Karpas-422 (cell line): ENCODE data around the gene KCNN3. TPM values are rescaled to one million over a fixed set of nuclear protein-coding genes. Genes with fewer than 3 reads are reported as not detected.

ENCODE experiments used
- DNase-seq: peaks from one replicate; pipeline ENCODE4 v3.0.0-alpha.2; 2015
- H2AFZ ChIP-seq: fragments of 200-600 bp; sonication (generic); 2 replicates; pipeline ENCODE4 v1.6.1; 2014; ENCODE audit warnings: antibody characterized with exemption, low read length, mixed read lengths
- H3K27ac ChIP-seq: fragments of 200-600 bp; sonication (generic); 2 replicates; pipeline ENCODE4 v1.5.1; 2014; ENCODE audit warnings: mild to moderate bottlenecking, low read length, moderate library complexity
- H3K27me3 ChIP-seq: fragments of 200-600 bp; sonication (generic); 2 replicates; pipeline ENCODE4 v1.6.1; 2014; ENCODE audit warnings: low read length, mixed read lengths
- H3K36me3 ChIP-seq: fragments of 200-600 bp; sonication (generic); 2 replicates; pipeline ENCODE4 v1.6.1; 2014; ENCODE audit warnings: low read length, mixed read lengths; ENCODE audit not compliant: insufficient read depth
- H3K4me1 ChIP-seq: fragments of 200-600 bp; sonication (generic); 2 replicates; pipeline ENCODE4 v1.6.1; 2014; ENCODE audit warnings: mild to moderate bottlenecking, low read length, mixed read lengths
- H3K4me2 ChIP-seq: fragments of 200-600 bp; sonication (generic); 2 replicates; pipeline ENCODE4 v1.6.1; 2014; ENCODE audit warnings: low read length, low read depth, mild to moderate bottlenecking; ENCODE audit not compliant: poor library complexity, severe bottlenecking
- H3K4me3 ChIP-seq: fragments of 200-600 bp; sonication (generic); 2 replicates; pipeline ENCODE4 v1.5.1; 2014; ENCODE audit warnings: mild to moderate bottlenecking, antibody characterized with exemption, low read length, mixed read lengths
- H3K79me2 ChIP-seq: fragments of 200-600 bp; sonication (generic); 2 replicates; pipeline ENCODE4 v1.6.1; 2014; ENCODE audit warnings: mild to moderate bottlenecking, low read length, mixed read lengths
- H3K9ac ChIP-seq: fragments of 200-600 bp; sonication (generic); 2 replicates; pipeline ENCODE4 v1.6.0; 2014; ENCODE audit warnings: low read length
- H3K9me2 ChIP-seq: fragments of 200-600 bp; sonication (generic), shearing (Covaris generic); replicated peaks from 2 replicates; pipeline ENCODE4 v1.6.0; 2014; ENCODE audit warnings: mild to moderate bottlenecking, low read length, moderate library complexity; ENCODE audit not compliant: insufficient read depth
- H3K9me3 ChIP-seq: fragments of 300-700, 200-600 bp; sonication (generic); 2 replicates; pipeline ENCODE4 v1.6.1; 2014; ENCODE audit warnings: low read length, mixed read lengths
- H4K20me1 ChIP-seq: fragments of 200-600 bp; sonication (generic); 2 replicates; pipeline ENCODE4 v1.6.1; 2014; ENCODE audit warnings: mild to moderate bottlenecking, antibody characterized with exemption, low read length, low read depth; ENCODE audit not compliant: insufficient read depth
- total RNA-seq: library from RNA; depleted of rRNA; stranded (reverse); fragments of >200 nt; shearing (Covaris generic); gene quantifications from 2 replicates; pipeline ENCODE4 v1.2.3, GENCODE V29; 2014; ENCODE audit warnings: low replicate concordance

Gene KCNN3
- total RNA-seq, 1 experiment from 2014 or later: 68.2 TPM

DNA sequence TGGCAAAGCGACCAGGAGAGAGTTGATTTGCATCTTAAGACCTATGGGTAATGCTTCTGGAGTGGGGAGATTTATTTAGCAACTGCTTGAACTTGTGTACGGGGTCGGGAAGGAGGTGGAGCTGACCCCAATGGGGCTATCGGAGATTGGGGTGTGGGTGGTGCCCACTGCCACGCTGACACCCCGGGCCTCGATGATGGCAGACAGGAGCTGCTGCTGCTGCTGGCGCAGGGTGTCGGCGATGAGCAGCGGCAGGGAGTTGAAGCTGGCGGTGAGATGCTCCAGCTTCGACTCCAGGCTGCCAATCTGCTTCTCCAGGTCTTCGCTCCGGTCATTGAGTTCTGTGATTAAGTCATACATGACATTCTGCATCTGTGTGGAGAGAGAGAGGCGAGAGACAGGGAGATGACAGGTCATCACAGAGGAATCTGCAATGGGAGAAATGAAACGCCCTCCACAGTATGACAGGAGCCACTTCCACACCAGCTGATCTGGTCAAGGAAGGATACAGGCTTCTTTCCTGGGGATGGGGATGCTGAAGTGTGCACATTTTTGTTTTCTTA, 162.1 kb downstream of the KCNN3 start:
- Histone ChIP-seq H4K20me1 (no peaks in the 10 kb centered on the region), H3K9ac (no peak overlapping the region), H3K9me2 (no peaks in the 10 kb centered on the region), H3K4me2 (no peak overlapping the region), H3K27me3 (no peaks in the 10 kb centered on the region), H3K36me3 (peaks cover 24% of the 10 kb centered on the region), H3K9me3 (no peaks in the 10 kb centered on the region), H3K79me2 (no peaks in the 10 kb centered on the region), H3K4me1 (no peaks in the 10 kb centered on the region), H3K4me3 (no peak overlapping the region), H2AFZ (no peak overlapping the region), H3K27ac (no peak overlapping the region)
- DNase-seq: no peak

DNA sequence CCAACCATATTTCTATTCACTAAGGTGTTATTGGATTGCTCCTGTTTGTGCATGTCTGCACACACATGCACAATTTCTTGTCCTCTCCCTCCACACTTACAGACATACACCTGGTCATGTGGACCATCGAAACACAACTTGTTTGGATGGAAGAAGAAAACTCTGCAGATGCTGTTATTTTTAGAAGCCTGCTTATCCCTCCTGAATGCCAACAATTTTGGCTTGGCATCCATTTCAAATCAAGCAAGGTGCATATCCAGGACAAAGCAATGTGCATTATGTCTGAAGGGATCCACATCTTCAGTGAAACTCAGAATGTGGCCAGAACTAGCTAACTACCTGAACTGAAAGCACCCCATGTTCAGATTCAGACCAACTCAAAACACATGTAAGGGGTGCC, 163.2 kb downstream of the KCNN3 start:
- peaks cover 18% of the 10 kb centered on the region for H3K36me3 ChIP-seq
- no peak for DNase-seq

DNA sequence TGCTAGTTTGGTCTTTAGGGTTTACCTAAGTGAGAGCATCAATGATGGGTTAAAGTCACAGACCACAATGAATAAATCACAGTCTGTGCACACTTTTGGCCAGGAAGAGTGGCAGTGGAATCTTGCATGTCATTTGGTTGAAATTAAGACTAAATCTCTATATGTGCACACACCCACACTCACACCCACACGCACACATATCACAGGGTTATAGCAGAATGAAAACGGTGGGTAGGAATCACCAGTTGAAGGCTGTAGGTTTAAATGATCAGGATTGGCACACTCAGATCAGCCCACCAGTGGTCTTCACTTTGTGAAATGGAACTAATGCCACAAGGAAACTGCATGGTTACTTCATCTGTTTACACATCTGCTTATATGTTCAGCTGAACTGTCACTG, 164.5 kb downstream of the KCNN3 start:
- no peak for DNase-seq
- no peaks in the 10 kb centered on the region for H3K79me2 ChIP-seq
- H3K9me3 ChIP-seq: no peaks in the 10 kb centered on the region
- H3K27ac ChIP-seq: no peak overlapping the region
- no peaks in the 10 kb centered on the region for H3K9me2 ChIP-seq
- no peaks in the 10 kb centered on the region for H3K27me3 ChIP-seq
- H3K36me3 ChIP-seq: peaks cover 13% of the 10 kb centered on the region; the same call in 1 of the 2 replicates
- H3K4me2 ChIP-seq: no peak overlapping the region
- H2AFZ ChIP-seq: no peak overlapping the region
- H3K4me3 ChIP-seq: no peak overlapping the region
- no peak overlapping the region for H3K9ac ChIP-seq
- H4K20me1 ChIP-seq: 0 out of 2 replicates have a peak, but pooled peaks cover 3% of the 10 kb centered on the region
- no peaks in the 10 kb centered on the region for H3K4me1 ChIP-seq

More for the DNA sequence above, 163.2 kb downstream of the KCNN3 start:
- no peaks in the 10 kb centered on the region for H3K27me3 ChIP-seq
- H3K4me1 ChIP-seq: no peaks in the 10 kb centered on the region
- H3K9ac ChIP-seq: no peak overlapping the region
- no peaks in the 10 kb centered on the region for H4K20me1 ChIP-seq
- H3K9me3 ChIP-seq: no peaks in the 10 kb centered on the region
- H3K79me2 ChIP-seq: no peaks in the 10 kb centered on the region
- no peak overlapping the region for H3K27ac ChIP-seq
- H3K4me2 ChIP-seq: no peak overlapping the region
- H2AFZ ChIP-seq: no peak overlapping the region
- H3K4me3 ChIP-seq: no peak overlapping the region
- no peaks in the 10 kb centered on the region for H3K9me2 ChIP-seq

DNA sequence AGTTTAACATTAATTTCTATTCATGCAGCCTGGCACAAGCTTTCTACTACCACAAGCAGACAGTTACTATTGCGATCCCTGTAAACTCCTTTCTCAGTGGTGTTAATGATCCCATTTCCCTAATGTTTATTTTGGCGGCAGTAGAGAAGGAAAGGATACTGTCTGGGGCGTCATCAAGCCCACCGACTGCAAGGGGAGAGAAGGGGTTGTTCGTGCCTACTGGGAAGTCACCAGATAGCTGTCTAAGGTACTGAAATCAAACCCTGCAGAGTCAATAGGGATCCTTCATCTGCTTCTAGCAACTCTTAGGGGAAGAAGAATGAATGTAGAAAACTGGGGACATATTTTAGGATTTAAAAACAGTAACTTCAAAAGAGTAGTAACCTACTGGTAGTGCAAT, 166.9 kb downstream of the KCNN3 start:
- no peak overlapping the region for H3K27ac ChIP-seq
- H2AFZ ChIP-seq: no peak overlapping the region
- no peaks in the 10 kb centered on the region for H3K4me1 ChIP-seq
- peaks cover 8% of the 10 kb centered on the region; the same call in 1 of the 2 replicates for H3K36me3 ChIP-seq
- no peaks in the 10 kb centered on the region for H3K27me3 ChIP-seq
- no peaks in the 10 kb centered on the region for H3K9me2 ChIP-seq
- no peak overlapping the region for H3K4me3 ChIP-seq
- H4K20me1 ChIP-seq: 0 out of 2 replicates have a peak, but pooled peaks cover 3% of the 10 kb centered on the region
- H3K9ac ChIP-seq: no peak overlapping the region
- no peaks in the 10 kb centered on the region for H3K9me3 ChIP-seq
- no peak overlapping the region for H3K4me2 ChIP-seq
- no peaks in the 10 kb centered on the region for H3K79me2 ChIP-seq
- no peak for DNase-seq

DNA sequence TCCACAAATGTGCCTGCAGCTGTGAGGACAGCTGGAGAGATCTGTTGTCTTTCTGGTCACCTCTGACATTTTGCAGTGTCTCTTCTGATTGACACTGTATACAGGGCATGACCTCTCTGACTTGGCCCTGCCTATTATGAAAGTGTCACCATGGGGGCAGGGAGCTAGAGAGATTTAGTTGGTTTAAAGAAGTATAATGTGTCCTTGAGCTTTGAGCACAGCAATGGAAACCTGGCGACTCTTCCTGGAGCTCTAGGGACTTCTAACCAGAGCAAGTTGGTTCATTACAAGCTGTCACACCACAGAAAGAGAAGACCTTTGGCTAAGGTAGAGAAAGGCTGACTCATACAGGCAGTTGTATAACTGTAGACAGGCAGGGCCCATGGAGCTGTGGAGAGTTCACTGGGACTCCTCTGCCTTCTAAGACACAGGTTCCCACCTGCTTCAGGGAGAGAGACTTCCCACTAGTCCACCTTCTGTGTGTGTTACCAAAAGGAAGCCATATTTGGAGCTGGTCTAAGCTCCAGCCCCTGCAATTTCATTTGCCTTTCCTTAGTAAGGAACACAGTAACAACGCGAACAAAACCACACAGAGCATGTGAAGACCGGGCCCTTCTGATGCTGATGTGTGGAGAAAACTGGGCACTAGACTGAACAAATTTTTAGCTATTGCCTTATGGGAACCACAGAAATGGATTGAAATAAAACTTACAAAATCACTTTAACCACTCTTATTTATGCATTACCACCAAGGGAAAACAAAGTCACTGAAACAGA, 171.6 kb downstream of the KCNN3 start:
- no peaks in the 10 kb centered on the region for H3K9me3 ChIP-seq
- no peak overlapping the region for H3K4me3 ChIP-seq
- no peaks in the 10 kb centered on the region for H3K9me2 ChIP-seq
- no peaks in the 10 kb centered on the region for H3K79me2 ChIP-seq
- no peaks in the 10 kb centered on the region for H3K4me1 ChIP-seq
- no peak overlapping the region for H3K27ac ChIP-seq
- no peak overlapping the region for H3K4me2 ChIP-seq
- no peak overlapping the region for H2AFZ ChIP-seq
- H3K9ac ChIP-seq: no peak overlapping the region
- no peaks in the 10 kb centered on the region for H3K36me3 ChIP-seq
- no peaks in the 10 kb centered on the region for H3K27me3 ChIP-seq
- H4K20me1 ChIP-seq: 0 out of 2 replicates have a peak, but pooled peaks cover 3% of the 10 kb centered on the region
- DNase-seq: no peak

DNA sequence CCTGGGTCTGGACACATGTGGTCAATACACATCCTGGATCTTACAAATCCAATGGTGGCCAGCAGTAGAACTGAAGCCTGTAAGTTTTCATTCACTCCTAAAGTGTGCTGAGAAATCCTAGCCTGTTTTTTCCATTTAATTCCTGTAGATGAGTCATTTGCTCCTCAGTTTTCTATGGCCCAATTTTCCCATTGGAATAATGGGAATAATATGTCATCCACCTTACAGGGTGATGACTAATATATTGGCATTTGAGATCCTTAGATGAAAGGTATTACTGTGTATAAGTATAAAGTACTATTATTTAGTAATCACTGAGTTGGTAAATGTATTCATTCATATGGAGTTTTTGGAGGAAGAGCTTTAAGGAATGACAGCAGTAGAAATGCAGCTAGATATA, 172.4 kb downstream of the KCNN3 start:
- Histone ChIP-seq H3K9ac (no peak overlapping the region), H3K4me1 (no peaks in the 10 kb centered on the region), H3K27me3 (no peaks in the 10 kb centered on the region), H3K4me2 (no peak overlapping the region), H3K79me2 (no peaks in the 10 kb centered on the region), H3K36me3 (no peaks in the 10 kb centered on the region), H4K20me1 (0 out of 2 replicates have a peak, but pooled peaks cover 3% of the 10 kb centered on the region), H3K9me3 (no peaks in the 10 kb centered on the region), H3K9me2 (no peaks in the 10 kb centered on the region), H3K4me3 (no peak overlapping the region), H3K27ac (no peak overlapping the region), H2AFZ (no peak overlapping the region)
- DNase-seq: no peak

DNA sequence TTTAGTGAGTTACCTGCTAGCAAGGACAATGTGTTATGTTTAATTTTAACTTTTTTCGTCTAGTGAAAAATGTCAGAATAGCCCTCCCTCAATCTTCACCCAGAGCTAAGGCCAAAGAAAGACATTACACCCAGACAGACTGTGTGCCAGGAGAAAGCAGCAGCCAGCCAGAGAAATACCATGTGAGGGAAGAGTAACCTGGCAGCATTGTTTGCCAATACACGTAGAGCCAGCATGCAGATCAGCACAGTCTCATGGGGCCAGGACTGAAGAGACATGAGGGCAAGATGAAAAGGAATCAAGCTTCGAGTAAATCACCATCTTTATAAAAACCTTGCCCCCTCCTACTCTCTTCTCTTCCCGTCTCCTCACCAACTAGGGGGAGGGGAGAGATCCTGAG, 173.6 kb downstream of the KCNN3 start:
- no peaks in the 10 kb centered on the region for H3K27me3 ChIP-seq
- 0 out of 2 replicates have a peak, but pooled peaks cover 3% of the 10 kb centered on the region for H4K20me1 ChIP-seq
- no peaks in the 10 kb centered on the region for H3K9me3 ChIP-seq
- no peaks in the 10 kb centered on the region for H3K36me3 ChIP-seq
- no peak overlapping the region for H2AFZ ChIP-seq
- H3K9ac ChIP-seq: no peak overlapping the region
- H3K4me1 ChIP-seq: no peaks in the 10 kb centered on the region
- no peaks in the 10 kb centered on the region for H3K79me2 ChIP-seq
- H3K4me3 ChIP-seq: no peak overlapping the region
- H3K4me2 ChIP-seq: no peak overlapping the region
- DNase-seq: no peak
- no peaks in the 10 kb centered on the region for H3K9me2 ChIP-seq
- no peak overlapping the region for H3K27ac ChIP-seq

DNA sequence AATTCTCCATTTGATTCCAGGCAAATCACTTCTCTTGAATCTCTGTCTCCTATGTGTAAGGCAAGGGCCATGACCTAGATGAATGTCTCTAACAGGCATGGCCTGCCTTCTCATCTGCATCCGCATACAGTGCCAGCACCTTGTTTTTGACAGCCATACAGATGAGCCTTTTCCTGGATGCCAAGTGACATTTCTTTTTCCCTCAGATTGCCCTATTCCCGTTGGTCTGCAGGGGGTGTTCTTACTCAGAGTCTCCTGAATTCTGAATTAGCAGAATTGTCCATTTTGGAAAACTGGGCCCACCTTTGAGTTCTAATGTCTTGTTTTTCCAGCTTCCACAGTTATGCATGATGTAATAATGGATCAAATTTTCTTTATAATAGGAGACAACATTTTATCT, 174.1 kb downstream of the KCNN3 start:
- Histone ChIP-seq H3K4me2 (no peak overlapping the region), H3K9ac (no peak overlapping the region), H2AFZ (no peak overlapping the region), H3K36me3 (no peaks in the 10 kb centered on the region), H3K4me3 (no peak overlapping the region), H3K9me2 (no peaks in the 10 kb centered on the region), H3K4me1 (no peaks in the 10 kb centered on the region), H4K20me1 (no peaks in the 10 kb centered on the region), H3K27ac (no peak overlapping the region), H3K27me3 (no peaks in the 10 kb centered on the region), H3K79me2 (no peaks in the 10 kb centered on the region), H3K9me3 (no peaks in the 10 kb centered on the region)
- no peak for DNase-seq
